Measurements from ENCODE around the gene PARD3. TPM values are rescaled to one million over a fixed set of nuclear protein-coding genes. Genes with fewer than 3 reads are reported as not detected.
A peak's percentile ranks its signal among the peaks of the same experiment; 100 is the strongest.

PARD3 gene
- total RNA-seq, 3 donors from 2014 or later, result 39.5 to 87.9 (median 47.0) TPM

DNA sequence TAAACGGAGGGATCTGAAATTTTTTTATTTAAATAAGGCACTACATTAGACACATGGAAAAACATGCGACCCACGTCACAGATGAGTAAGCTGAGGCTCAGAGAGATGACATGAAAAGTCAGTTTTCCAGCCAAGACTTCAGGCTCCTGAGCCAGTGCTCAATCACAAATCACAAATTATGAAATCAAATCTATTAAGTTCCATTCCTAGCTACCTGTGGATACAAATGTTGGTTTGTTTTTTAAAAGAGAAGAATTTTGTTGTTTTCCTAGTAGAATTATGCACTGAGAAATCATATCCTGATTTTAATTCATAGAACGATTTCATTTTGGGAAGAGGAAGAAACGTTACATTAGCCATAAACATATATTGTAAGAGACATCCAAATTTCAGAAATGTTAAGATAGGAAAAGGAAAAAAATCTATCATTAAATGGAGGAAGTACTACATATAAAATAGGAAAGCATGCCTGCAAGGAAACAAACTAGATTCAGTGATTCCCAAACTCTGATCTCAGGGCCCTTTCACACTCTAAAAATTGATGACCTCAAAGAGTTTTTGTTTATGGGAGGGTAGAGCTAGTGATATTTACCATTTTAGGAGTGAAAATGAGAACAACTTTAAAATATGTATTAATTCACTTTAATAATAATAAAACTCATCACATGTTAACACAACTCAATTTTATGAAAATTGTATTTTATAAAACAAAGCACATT lies 340.4 kb downstream of the PARD3 start:
- DNase-seq, result no peak
- Histone ChIP-seq H3K4me3 (no peak overlapping the region), H3K4me1 (ENCODE audit: low read depth) (peaks cover 4% of the 10 kb centered on the region), H3K36me3 (ENCODE audit: low read depth) (no peaks in the 10 kb centered on the region), H3K9me3 (no peaks in the 10 kb centered on the region)
- intact Hi-C loops (cut with DNase I, micrococcal nuclease), result no loop called here
- TF ChIP-seq CTCF (IDR thresholded peaks at IDR 0.05), result no peak
- ATAC-seq, result no peak

- Histone ChIP-seq H3K9me3 (no peaks in the 10 kb centered on the region), H3K4me3 (no peak overlapping the region), H3K4me1 (ENCODE audit: low read depth) (no peaks in the 10 kb centered on the region), H3K36me3 (ENCODE audit: low read depth) (no peaks in the 10 kb centered on the region)
- ATAC-seq (peak; percentile 35), DNase-seq (no peak)
- no peak for TF ChIP-seq CTCF (IDR thresholded peaks at IDR 0.05)
- intact Hi-C loops (cut with DNase I, micrococcal nuclease), result no loop called here
Measured at GRCh38 chr10:34474009-34474376, 341.1 kb downstream of the PARD3 start.

DNA sequence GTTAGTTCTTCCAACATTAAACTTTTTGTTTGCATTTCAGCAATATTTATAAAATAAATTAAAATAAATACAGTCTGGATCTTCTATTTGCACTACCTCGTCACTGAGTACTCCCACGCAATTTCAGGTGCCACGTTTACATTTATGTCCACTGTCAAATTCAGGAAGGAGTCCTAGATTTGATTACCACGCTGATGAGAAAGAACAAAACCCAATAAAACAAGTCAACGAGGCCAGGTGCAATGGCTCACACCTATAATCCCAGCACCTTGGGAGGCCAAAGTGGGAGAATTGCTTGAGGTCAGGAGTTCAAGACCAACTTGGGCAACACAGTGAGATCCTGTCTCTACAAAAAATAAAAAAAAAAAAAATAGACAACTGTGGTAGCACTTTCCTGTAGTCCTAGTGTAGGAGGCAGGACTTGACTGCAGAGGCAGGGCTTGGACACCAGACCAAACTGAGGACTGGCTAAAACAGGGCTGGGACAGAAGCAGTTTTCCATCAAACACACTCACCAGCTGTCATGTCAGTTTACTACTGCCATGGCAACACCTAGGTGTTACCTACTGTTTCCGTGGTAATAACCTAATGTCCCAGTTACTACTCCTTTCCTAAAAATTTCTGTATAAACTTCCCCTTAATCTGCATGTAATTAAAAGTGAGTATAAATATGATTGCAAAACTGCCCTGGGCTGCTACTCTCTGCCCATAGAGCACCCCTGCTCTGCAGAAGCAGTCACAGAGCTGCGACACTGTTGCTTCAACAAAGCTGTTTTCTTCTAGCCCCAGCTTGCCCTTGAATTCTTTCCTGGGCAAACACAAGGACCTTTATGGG lies 341.7 kb downstream of the PARD3 start:
- Histone ChIP-seq H3K9me3 (no peaks in the 10 kb centered on the region), H3K4me3 (no peak overlapping the region), H3K36me3 (ENCODE audit: low read depth) (no peaks in the 10 kb centered on the region), H3K4me1 (ENCODE audit: low read depth) (no peaks in the 10 kb centered on the region)
- no peak for TF ChIP-seq CTCF (IDR thresholded peaks at IDR 0.05)
- ATAC-seq (peak; percentile 81), DNase-seq (peak in 1 of 3 donors; percentile 21)
- intact Hi-C loops (cut with DNase I, micrococcal nuclease), result no loop called here

GRCh38 chr10:34470307-34470706 lies 344.8 kb downstream of the PARD3 start:
- intact Hi-C loops (cut with DNase I, micrococcal nuclease), result no loop called here
- no peaks in the 10 kb centered on the region for H3K4me1 ChIP-seq (ENCODE audit: low read depth)
- H3K4me3 ChIP-seq, result no peak overlapping the region
- H3K36me3 ChIP-seq (ENCODE audit: low read depth), result no peaks in the 10 kb centered on the region
- no peaks in the 10 kb centered on the region for H3K9me3 ChIP-seq
- no peak for TF ChIP-seq CTCF (IDR thresholded peaks at IDR 0.05)
- DNase-seq (no peak), ATAC-seq (no peak)

DNA sequence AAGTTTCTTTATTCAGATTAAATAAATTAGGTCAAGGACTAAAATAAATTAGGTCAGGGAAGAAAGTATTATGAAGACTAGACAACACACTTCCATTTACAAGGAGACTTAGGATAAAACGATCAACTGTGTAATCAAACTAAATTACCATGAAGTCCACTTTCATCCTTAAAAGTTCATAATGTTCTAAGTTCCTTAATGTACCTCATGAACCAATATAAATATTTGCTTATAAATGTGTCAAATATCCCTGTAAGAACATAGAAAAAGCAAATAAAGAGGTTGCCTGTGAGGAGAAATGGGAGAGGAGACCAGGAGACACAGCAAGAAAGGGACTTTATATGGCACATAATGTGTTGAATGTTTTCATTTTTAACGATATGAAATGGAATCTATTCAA lies 345.6 kb downstream of the PARD3 start:
- Histone ChIP-seq H3K4me3 (no peak overlapping the region), H3K4me1 (ENCODE audit: low read depth) (no peaks in the 10 kb centered on the region), H3K9me3 (no peaks in the 10 kb centered on the region), H3K36me3 (ENCODE audit: low read depth) (no peaks in the 10 kb centered on the region)
- no peak for ATAC-seq
- DNase-seq, result no peak
- TF ChIP-seq CTCF (IDR thresholded peaks at IDR 0.05), result no peak
- intact Hi-C loops (cut with DNase I, micrococcal nuclease), result no loop called here
